NCI-H526 treated with DMSO at 0.1 percent for 48 hours (cell line): ENCODE data around the gene EMILIN2.
"Not testable (repeated sequence)": the region's sequence is repeated elsewhere in the genome, so short reads cannot be mapped to it uniquely, and the experiment has no call there.

Experiments used
- DNase-seq: peaks from one replicate; lab custom pipeline; 2025; lab: John Stamatoyannopoulos, UW

Gene EMILIN2

DNA sequence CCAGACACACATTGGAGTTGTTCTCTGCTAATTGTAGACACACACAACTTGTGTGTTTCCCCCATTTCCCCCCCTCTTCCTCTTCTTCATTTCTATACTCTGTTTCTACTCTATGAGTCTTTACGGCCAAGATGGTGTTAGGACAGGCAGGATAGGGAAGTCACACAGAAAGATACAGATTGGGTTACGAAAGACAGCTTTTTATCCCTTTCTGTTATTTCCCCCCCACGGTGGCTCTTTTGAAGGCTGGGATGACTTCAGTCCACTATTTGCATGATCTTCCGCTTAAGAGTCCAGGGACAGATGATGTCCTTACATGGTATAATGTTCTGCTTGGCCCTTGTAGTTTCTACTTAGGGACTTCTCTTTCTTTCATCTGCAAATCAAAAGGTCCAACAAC is 1.6 kb upstream of the EMILIN2 start:
- no peak for DNase-seq

DNA sequence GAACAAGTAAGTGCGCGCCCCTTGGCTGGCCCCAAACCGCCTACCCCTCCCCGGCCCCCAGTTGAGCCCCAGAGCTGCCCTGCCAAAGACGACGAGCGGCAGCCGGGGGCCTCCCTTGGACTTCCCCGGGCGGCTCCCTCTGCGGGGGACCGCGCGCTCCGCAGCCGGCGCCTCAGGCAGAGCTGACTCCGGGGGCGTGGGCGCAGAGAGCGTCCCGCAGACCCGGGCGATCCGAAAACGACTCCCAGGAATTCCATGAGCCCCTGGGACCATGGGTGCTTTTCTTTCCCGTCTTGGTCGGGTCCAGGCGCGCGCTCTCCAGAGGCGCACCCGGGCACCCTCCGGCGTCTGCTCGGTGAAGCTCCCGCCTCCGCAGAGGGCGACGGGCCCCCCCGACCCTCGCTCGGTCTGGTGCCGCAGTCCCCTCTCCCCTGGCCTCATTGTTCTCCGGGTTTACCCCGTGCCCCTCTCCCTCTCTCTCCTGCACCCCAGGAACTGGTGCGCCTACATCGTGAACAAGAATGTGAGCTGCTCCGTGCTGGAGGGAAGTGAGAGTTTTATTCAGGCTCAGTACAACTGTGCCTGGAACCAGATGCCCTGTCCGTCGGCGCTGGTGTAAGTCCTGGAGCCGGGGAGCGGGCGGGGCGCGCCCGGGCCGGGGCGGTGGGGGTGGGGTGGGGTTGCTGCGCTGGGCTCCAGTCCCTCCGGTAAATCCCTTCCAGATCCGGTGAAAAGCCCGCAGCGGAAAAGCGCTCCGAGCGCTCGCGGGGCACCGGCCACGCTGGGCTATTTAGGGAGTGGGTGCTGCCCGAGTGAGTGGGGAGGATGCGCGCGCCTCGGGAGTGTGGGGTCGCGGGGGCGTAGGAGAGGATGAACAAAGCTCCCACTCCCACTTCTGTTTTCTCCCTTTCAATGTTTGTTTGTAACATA is 776 bp downstream of the EMILIN2 start:
- no peak for DNase-seq

DNA sequence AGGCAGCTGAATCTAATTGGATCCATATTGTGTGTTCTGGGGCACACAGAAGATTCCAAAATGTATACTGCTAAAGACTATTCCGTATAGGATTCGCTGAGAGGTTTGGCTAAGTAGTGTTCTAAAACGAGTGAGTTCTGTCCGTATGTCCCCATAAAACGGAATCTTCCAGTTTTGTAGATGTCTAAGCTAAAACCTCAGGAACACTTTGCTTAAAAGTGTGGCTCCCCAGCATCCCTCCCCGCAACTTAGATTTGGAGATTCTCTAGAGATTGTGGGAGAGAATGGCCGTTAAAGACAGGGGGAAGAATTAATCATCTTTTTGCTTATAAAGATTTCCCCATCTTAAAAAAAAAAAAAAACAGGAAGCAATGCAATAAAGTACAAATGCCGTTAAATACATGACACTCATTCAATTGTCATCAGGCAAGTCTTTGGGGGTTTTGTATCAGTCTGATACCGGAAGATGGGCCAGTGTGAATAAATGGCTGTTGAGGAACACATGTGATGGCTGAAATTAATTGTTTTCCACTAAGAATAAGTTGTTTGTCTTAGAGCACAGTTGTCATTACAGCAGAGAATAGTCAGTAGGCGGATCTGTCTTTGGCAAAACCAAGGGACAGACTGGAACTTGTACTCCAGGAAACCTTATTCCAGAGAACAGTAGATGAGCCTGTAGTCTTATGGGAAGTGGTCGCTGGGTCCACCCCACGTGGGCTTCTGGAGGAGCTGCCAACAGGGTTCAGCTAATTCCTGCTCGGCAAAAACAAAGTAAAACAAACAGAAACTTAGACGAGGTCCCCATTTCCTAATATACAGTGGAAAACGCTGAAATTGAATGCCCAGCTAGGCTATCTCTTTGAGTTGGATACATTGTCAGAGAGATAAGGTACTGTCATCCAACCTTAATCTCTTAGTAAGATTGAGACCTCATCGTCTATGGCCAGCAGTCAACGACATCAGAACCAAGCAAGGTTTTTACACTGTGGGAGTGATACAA is 1.7 kb downstream of the EMILIN2 start:
- no peak for DNase-seq

DNA sequence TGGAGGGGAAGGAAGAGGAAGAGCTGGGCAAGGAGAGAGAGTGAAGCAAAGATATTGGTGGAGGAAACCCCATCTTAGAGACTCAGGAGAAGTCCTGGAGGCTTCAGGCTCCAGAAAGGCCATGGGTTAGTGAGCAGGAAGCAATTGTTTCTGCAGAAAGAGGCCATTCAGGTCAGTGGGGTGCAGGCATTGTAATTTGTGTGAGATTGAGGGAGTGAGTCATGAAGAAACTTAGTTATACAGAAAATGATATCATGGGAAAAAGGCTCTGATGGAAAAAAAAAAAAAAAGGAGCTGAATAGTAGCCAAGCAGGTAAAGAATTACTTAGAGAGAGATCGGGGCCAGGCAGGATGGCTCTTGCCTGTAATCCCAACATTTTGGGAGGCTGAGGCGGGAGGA is 4.0 kb downstream of the EMILIN2 start:
- no peak for DNase-seq

DNA sequence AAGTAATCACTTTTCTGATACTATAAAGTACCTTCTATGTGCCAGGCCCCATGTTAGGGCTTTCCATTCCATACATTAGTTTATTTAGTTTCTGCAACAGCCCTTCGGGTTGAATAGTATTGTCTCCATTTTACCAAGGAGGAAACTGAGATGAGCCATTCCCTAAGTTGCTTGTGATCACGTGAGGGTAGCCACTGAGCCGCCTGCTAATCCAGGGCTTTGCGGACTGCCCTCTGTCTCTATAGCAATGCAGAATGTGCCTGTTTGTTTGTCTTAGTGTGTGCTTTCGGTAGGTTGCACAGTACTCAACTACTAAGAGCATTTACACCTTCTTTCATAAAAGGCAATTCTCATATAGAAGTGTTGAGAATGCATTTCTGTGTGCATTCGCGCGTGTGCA is 5.0 kb downstream of the EMILIN2 start:
- no peak for DNase-seq

DNA sequence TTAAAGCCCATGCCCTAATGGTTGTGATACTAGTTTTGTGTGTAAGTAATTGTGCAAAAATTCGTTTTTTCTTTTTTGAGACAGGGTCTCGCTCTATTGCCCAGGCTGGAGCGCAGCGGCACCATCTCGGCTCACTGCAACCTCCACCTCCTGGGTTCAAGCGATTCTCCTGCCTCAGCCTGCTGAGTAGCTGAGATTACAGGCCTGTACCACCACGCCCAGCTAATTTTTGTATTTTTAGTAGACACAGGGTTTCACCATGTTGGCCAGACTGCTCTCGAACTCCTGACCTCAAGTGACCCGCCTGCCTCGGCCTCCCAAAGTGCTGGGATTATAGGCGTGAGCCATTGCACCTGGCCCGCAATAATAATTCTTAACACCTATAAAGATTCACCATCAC is 5.7 kb downstream of the EMILIN2 start:
- DNase-seq, result not testable (repeated sequence)

DNA sequence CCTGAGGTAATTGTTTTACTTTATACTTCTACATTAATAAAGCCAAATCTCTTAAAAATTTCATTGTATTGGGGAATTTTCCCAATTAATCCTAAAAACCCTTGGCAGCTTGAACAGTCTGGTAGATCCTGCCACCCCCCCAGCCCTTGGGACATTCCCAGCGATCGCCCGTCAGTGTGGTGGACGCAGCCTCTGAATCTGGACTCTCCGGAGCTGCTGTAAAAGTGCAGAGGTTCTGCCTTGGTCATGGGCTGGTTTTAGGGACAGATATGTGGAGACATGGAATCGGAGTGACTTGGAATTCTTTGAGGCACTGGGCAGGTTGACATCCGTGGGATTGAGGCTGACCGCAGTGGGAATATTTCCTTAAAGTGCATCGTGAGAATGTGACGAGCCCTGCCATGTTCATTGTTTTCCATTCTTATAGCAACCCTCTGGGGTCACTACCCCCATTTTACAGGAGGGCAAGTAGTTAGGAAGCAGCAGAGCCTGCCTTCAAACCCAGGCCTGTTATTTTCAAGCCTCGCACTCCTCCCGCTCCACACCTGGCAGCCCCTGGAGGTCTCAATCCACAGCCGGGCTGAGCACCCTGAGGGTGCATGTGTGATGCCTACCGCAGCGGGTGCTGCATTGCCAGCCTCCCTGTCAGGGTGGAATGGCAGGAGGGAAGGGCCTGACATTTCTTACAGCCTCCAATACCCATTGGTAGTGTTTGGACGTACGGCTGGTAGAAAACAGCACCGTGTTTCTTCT is 6.5 kb downstream of the EMILIN2 start:
- no peak for DNase-seq

DNA sequence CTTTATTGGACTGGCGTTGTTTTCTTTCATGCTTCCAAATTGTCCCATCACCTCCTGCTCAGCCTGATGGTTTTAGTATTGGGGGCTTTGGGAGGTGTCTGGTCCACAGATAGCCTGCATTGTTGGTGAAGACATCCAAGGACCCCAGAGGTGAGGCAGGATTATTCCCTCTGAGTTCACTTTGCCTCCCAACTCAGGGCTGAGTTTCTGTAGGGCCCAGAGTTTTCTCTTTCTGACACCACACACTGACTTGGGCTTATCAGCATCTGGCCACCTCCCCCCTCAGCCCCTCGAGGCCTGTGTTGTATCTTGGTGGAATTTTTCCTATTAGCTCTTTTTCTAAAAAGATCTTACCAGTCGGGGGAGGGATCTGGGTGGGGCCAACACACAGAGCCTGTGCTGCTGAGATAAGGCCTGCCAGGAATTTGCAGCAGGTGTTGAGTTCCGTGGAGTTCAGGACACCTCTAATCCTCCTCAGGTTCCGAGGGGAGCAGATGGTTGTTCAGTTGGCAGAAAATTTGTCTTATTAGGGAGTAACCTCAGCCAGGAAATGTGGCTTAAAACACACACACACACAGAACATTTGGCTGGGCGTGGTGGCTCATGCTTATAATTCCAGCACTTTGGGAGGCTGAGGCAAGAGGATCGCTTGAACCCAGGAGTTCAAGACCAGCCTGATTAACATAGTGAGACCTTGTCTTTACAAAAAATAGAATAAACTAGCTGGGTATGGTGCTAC is 7.3 kb downstream of the EMILIN2 start:
- no peak for DNase-seq

DNA sequence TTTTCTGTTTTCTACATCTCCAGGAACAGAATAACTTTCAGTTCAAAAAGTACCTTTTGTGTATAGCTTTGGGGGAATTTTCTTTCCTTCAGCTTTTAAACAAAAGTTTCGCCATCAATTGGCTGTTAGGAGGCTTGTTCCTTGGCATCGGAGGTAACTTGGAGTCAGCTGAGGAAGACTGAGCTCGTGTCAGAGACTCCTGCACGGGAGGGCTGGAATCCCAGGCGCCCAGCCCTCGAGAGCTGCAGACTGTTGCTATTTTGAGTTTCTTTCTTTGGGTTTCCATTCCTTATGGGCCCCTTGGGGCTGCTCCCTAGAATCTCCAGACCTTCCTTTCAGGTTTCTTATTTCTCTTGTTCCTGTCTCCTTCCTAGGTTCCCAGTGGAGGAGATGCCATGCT is 8.1 kb downstream of the EMILIN2 start:
- no peak for DNase-seq

DNA sequence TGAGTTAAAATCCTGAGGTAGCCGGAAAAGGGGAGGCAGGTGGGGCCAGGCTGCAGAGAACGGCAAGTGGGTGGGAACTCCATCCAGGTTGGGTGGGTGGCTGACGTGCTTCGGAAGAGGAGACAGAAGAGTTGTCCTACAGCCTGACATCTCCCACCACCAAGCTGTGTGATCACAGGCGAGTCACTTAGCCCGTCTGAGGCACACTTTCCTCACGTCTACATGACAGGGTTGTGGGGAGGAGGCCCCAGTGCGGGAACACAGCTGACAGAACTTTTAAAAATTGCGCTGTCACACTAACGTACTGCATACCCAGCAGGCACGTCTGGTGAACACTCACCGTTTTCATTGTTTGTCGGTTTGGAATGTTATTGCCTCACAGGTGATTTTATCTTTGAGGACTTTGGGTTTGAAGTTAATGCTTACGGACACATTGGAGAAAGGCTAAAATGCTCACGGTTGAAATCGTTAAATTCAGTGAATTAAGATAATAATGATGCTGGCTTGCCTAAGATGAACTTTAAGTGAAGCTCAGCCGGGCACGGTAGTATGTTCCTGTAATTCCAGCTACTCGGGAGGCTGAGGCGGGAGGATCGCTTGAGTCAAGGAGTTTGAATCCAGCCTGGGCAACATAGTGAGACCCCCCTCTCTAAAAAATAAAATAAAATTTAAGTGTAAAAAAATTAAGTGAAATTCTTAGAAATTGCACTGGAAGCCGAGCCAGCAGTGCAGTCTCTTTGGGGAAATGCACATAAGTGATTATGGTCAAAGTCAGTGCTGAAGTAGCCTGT is 8.9 kb downstream of the EMILIN2 start:
- DNase-seq, result no peak

DNA sequence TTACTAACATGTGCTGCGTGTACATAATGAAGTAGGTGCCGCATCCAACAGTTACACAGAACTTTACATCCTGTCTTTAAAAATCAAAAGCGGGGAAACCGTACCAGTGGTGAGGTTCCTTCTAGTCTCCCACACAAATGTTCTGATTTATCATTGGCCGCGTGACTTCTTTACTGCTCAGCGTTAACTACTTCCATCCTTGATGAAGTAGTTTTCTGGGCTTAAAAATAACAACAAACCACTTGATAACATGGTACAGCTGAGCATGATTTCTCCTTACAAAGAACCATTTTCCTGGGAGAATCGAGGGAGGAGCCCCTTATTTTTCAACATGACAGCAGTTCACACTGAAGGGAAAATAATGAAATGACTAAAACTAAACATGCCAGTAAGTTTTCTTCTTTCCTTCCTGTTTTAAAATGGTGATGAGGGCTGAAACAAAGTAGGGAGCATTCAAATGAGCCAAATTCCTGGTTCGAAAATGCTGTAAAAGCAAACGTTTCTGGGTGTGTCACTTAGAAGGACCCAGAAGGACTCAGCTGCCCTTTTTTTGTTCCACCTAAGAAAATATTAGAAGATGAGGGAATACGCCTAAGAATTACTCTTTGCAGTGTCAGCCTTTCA is 9.9 kb downstream of the EMILIN2 start:
- no peak for DNase-seq

DNA sequence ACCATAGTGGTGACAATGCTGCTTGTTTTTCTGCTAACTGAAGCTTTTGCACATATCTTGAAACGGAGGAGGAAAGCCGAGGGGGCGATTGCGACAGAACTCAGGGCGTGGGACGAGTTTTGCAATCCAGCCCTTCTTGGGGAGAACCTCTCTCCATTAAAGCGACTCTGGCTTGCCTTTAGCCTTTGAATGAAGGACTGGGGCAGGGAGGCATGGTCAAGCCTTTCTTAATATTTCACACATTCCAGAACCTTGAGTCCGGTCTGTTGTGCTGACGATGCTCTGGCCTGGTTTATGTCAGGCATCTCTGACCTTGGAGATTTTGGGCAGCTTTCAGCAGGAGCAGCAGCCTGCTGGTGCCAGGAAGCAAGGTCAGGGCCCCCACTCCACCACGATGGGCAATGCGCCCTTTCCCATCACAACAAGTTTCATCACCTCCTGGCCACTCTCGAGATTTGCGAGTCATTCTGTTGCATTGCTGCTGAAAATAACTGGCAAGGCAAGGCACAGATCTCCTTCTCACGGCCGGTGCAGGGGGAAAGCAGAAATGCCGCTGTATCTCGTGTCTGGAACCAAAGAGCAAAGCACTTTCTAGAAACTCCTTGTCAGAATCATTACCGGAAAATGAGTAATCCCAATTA is 10.8 kb downstream of the EMILIN2 start:
- no peak for DNase-seq

DNA sequence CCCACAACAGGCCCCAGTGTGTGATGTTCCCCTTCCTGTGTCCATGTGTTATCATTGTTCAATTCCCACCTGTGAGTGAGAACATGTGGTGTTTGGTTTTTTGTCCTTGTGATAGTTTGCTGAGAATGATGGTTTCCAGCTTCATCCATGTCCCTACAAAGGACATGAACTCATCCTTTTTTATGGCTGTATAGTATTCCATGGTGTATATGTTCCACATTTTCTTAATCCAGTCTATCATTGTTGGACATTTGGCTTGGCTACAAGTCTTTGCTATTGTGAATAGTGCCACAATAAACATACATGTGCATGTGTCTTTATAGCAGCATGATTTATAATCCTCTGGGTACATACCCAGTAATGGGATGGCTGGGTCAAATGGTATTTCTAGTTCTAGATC is 13.6 kb downstream of the EMILIN2 start:
- DNase-seq, result not testable (repeated sequence)

DNA sequence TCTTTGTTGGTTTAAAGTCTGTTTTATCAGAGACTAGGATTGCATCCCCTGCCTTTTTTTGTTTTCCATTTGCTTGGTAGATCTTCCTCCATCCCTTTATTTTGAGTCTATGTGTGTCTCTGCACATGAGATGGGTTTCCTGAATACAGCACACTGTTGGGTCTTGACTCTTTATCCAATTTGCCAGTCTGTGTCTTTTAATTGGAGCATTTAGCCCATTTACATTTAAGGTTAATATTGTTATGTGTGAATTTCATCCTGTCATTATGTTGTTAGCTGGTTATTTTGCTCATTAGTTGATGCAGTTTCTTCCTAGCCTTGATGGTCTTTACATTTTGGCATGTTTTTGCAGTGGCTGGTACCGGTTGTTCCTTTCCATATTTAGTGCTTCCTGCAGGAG is 17.2 kb downstream of the EMILIN2 start:
- not testable (repeated sequence) for DNase-seq

DNA sequence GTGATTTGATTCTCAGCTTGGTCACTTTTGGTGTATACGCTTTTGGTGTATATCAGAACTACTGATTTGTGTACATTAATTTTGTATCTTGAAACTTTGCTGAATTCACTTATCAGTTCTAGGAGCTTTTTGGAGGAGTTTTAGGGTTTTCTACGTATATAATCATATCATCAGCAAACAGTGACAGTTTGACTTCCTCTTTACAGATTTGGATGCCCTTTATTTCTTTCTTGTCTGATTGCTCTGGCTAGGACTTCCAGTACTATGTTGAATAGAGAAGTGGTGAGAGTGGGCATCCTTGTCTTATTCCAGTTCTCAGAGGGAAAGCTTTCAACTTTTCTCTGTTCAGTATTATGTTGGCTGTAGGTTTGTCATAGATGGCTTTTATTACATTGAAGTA is 19.7 kb downstream of the EMILIN2 start:
- not testable (repeated sequence) for DNase-seq

DNA sequence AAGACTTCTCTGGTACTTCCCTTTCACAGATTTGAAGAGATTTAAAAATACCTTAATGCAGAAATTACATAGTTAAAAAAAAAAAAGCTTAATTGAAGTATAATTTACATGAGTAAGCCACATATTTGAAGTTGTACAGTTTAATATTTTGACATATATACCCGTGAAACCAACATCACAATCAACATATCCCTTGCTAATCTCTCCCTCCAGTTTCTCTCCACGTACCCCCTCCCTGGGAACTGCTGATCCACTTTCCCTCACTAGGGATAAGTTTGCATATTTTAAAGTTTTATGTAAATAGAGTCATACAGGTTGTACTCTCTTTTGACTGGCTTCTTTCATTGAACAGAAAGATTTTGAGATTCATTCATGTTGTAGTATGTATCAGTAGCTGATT is 22.4 kb downstream of the EMILIN2 start:
- no peak for DNase-seq

DNA sequence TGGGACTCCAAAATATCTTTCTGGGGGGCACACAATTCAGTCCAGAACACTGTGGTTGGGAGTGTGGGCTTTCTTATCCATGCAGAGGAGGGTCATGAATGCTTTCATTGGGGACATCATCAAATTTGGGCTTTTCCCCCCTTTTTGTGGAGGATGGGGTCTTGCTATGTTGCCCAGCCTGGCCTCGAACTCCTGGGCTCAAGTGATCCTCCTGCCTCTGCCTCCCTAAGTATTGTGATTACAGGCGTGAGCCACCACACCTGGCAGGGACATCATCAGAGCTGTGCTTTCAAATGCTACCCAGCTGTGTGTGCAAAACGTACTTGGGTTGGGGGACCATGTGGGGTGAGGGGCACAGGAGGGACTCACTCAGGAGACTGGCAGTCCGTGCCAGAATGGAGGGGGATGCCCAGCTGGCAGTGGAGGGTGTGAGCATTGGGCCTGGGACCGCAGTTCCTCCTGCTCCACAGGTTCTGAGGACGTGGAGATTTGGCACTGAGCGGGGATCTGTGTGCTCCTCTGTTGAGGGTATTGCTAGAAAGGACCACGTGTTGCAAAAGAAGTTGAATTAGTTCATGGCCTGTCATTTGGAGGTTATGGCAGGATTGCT is 24.4 kb downstream of the EMILIN2 start:
- DNase-seq, result no peak

DNA sequence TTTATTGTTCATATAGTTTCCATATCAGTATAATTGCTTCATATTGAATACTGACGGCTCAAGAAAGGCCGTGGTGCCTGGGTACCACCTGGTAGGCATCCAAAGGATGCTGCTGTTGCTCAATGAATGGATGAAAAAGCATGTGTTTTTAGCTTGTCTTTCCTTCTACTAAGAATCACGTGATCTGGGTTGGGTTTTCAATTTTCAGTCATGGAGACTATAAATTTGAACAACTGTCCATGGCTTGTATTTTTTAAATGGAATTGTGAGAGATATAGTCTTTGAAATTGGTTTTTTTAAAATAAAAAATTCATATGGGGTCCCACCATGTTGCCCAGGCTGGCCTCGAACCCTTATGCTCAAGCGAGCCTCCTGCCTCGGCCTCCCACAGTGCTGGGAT is 25.3 kb downstream of the EMILIN2 start:
- DNase-seq, result no peak

DNA sequence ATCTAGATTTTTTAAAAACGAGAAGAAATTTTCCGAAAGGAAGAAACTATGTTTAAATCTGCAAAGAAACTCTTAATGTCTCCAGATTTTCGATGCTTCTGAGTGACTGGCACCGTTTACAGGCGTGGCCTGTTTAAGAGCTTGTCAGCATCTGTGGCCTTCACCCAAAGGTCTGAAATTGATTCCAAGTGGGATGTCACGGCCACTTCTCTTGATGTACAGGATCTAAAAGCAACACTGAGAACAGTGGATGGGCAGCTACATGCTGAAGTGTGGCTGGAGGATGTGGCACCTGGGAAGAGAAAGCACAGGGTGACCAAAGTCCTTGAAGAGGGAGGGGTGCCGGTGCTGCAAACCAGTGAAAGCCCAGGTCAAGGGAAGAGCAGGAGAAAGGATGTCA is 28.0 kb downstream of the EMILIN2 start:
- DNase-seq, result no peak
